GM10847 (cell line): ENCODE measurements around the gene LONRF2.

Source experiments
- POLR2A ChIP-seq: IDR thresholded peaks from 2 replicates; pipeline ENCODE4 v1.6.1; 2011; ENCODE audit not compliant: insufficient read length; ENCODE audit errors: extremely low read depth

The LONRF2 gene

DNA sequence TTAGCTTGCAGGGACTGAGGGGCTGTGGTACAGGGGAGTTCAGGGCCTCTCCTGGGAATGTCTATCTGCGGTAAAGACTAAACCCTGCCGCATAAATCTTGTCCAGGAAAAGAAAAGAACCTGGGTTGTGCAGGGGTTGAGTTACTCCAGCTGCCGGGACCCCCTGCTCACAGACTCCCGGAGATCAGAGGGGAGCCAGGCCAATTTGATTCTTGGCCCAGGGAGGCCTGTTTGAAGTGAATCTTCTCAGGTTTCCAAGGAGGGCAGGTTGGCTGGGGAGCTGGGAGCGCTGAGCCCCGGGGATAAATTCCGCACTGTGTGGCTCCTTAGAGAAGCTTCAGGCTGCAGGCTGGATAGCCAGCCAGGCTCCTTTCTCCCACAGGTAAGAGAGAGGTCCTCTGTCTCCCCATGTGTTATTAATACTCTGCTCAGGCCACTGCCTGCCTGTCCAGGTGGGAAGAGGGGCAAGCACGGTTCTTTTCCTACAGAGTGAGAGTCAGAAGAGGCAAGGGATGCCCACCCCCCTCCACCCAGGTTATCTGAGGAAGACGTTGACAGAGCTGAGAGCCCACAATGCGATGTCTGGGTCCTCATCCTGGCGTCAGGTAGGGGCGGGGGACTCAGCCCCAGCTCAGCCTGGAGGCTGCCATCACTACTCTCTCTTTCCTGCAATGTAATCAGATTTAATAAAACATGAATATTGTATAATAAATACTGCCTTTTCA, 82.7 kb downstream of the LONRF2 start:
- no peak for TF ChIP-seq POLR2A

DNA sequence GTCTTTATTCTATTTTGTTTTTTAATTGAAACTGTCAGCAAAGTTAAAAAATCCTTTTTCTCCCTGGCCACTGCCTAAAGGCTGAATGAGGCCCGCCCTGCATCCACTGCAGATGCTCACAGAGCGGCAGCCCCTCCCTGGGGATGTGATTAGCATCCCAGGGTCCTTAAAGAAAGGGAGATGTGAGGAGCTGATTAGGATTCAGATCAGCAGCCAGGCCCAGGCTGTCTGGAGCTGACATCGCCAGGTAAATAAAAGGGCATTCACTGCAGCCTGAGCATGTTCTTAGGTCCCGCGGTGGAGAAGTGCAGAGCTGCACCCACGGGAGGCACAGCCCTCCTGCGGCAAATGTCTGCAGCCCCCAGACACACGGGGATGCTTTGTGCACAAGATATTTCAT, 83.8 kb downstream of the LONRF2 start:
- no peak for TF ChIP-seq POLR2A

DNA sequence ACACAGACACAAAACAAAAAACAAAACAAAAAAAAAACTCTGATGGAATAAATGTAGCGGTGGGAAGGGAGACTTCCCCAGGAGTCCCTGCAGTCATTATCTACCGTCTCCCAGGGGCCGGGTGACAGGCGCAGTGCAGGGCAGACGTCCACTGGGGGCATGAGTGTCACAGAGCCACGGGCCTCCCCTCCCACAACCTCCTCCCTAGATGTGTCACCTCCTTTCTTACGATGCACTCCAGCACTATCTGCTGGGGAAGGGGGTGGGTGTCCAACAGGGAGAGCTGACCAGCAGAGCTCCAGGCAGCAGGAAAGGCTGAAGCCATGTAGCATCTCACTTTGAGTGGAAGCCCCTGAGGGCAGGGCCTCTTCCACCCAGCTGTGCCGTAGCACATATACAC, 84.5 kb downstream of the LONRF2 start:
- TF ChIP-seq POLR2A: no peak

- no peak for TF ChIP-seq POLR2A
Measured at GRCh38 chr2:100237163-100237562, 85.1 kb downstream of the LONRF2 start.

- no peak for TF ChIP-seq POLR2A
Measured at GRCh38 chr2:100236166-100236565, 86.1 kb downstream of the LONRF2 start.

DNA sequence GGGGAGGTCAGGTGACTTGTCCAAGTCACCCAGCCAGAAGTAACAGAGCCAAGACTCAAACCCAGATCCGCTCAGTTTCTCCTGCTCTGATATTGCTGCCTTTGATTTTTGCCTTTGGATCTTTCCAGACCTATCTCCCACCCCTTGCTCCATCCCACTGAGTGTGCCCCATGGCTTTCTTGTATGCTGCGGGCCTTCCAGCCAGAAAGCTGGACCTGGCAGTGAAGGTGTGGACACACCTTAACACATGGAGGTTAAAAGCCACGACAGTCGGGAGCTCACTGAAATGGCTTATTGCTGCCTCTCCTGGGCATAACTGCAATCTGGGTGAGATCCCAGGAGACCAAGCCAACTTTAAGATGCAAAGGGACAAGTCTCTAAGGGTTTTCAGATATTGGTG, 86.7 kb downstream of the LONRF2 start:
- TF ChIP-seq POLR2A: no peak

DNA sequence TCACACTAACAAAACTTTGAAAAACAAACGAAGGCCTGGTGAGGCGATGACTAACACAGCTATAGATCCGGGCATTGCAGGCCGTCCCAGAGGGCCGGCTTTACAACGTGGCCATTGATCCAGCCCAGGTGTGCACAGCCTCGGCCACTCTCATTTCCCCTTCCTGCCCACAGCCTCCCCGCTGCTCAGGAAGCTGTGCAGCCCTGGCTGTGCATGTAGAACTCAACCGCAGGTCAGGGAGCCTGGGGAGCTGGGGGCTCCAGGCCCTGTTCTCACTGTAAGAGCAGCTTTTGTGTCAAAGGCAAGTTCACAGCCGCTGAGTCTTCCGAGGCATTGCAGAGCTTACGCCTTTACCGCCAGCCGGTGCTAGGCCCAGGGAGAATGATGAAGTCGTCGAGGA, 87.2 kb downstream of the LONRF2 start:
- TF ChIP-seq POLR2A: no peak

GRCh38 chr2:100234141-100234540, 88.2 kb downstream of the LONRF2 start:
- TF ChIP-seq POLR2A: no peak

GRCh38 chr2:100233061-100233460, 89.2 kb downstream of the LONRF2 start:
- no peak for TF ChIP-seq POLR2A

GRCh38 chr2:100230754-100231153, 91.5 kb downstream of the LONRF2 start:
- no peak for TF ChIP-seq POLR2A

- TF ChIP-seq POLR2A: no peak
Measured at GRCh38 chr2:100228967-100229366, 93.3 kb downstream of the LONRF2 start.

DNA sequence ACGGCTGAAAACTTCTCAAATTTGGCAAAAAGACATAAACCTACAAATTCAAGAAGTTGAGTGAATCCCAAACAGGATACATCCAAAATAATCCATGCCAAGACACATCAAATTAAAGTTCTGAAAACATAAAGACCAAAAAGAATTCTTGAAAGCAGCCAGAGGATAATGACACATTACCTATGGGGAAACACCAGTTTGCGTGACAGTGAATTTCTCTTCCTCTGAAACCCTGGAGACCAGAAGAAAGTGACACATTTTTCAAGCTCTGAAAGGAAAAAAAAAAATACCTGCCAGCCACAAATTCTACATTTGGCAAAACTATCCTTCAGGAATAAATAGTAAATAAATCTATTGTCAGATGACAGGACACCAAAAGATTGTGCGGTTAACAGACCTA, 93.9 kb downstream of the LONRF2 start:
- TF ChIP-seq POLR2A: no peak

DNA sequence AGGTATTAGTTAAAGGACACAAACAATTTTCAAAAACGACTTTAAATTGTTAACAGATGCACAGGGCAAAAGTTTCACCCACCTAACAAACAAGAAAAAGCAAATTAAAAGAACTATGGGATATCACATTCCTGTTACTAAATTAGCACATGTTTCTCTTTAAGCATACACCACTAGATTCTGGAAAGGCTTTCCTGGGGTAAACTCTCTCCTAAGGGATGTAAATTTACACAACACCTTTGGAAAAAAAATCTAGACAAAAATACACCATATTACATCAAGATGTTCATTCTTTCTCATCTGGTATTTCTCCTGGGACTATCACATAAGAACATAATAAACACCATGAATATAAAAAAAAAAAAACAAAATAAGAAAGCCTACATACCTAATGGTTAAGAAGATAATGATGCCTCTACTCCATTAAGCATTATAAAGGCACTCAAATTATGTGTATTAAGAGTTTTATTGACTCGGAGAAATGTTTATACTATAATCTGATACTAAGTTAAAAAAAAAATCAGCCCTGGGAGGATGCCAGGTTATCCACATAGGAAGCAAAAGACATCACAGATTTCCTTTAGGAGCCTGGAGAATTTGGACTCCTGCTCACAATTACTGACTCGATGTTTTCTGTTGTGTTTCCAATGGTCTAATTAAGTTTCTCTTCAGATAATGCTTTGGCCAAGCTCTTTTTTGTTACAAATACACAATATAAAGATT, 97.2 kb downstream of the LONRF2 start:
- TF ChIP-seq POLR2A: no peak

GRCh38 chr2:100223502-100223901, 98.8 kb downstream of the LONRF2 start:
- TF ChIP-seq POLR2A: no peak
